ENCODE results near the gene POC1A.

GRCh38 chr3:52072471-52072870, 81.8 kb downstream of the POC1A start:
- TF ChIP-seq CTCF (conservative IDR thresholded peaks at IDR 0.05; ENCODE audit: low read depth, low read length) (no peak), EZH2 (IDR thresholded peaks at IDR 0.05; ENCODE audit: borderline replicate concordance, low read depth, low read length, poor library complexity, severe bottlenecking) (no peak)

All from A673 (cell line).